Keratinocyte (primary cell): Measurements from ENCODE around the gene OR2A42. TPM values are rescaled to one million over a fixed set of nuclear protein-coding genes. Genes with fewer than 3 reads are reported as not detected.
"Not testable (repeated sequence)": the region's sequence is repeated elsewhere in the genome, so short reads cannot be mapped to it uniquely, and the experiment has no call there.

Experiments
- DNase-seq: peaks from one replicate; pipeline ENCODE4 v3.0.0-alpha.2; 2011; ENCODE audit warnings: low read depth, missing footprints, low spot score
- FAIRE-seq: peaks from 2 replicates; lab custom pipeline; 2011; peaks lifted over from hg19 to GRCh38; lab: Jason Lieb, UNC
- H2AFZ ChIP-seq: 2 replicates; pipeline ENCODE4 v1.6.0; 2012; ENCODE audit warnings: low read length, control low read depth, inconsistent platforms; ENCODE audit not compliant: control insufficient read depth
- H3K27ac ChIP-seq: 2 replicates; pipeline ENCODE4 v1.5.1; 2011; ENCODE audit warnings: low read length; ENCODE audit not compliant: control insufficient read depth, insufficient read depth
- H3K27me3 ChIP-seq: 3 replicates; pipeline ENCODE4 v1.6.0; 2011; ENCODE audit warnings: low read length; ENCODE audit not compliant: control insufficient read depth, insufficient read depth; ENCODE audit errors: extremely low read depth
- H3K36me3 ChIP-seq, 2 experiments: 2 replicates in 1 of 2; 3 replicates in 1 of 2; pipeline ENCODE4 v1.5.1; 2011; ENCODE audit warnings: low read length in 2 of 2, mild to moderate bottlenecking in 1 of 2; ENCODE audit not compliant: control insufficient read depth in 2 of 2, insufficient read depth in 2 of 2; ENCODE audit errors: extremely low read depth in 1 of 2
- H3K4me1 ChIP-seq: 3 replicates; pipeline ENCODE4 v1.5.1; 2011; ENCODE audit warnings: low read length; ENCODE audit not compliant: control insufficient read depth, insufficient read depth; ENCODE audit errors: extremely low read depth
- H3K4me2 ChIP-seq: 3 replicates; pipeline ENCODE4 v1.6.0; 2011; ENCODE audit warnings: low read depth, low read length; ENCODE audit not compliant: control insufficient read depth, insufficient read depth; ENCODE audit errors: extremely low read depth
- H3K4me3 ChIP-seq, 3 experiments: fragments of 200-600 bp in 1 of 3; sonication (generic) in 1 of 3; 2 replicates in 2 of 3; 3 replicates in 1 of 3; pipeline ENCODE4 v1.5.1; 2011 to 2016; ENCODE audit warnings: low read length in 3 of 3, mild to moderate bottlenecking in 3 of 3, control low read depth in 2 of 3, inconsistent platforms in 1 of 3, low read depth in 1 of 3, mixed read lengths in 1 of 3, mixed run types in 1 of 3, moderate library complexity in 1 of 3; ENCODE audit not compliant: control insufficient read depth in 2 of 3, insufficient read depth in 2 of 3; ENCODE audit errors: extremely low read depth in 1 of 3
- H3K79me2 ChIP-seq: 2 replicates; pipeline ENCODE4 v1.6.0; 2012; ENCODE audit warnings: low read length; ENCODE audit not compliant: control insufficient read depth, insufficient read depth
- H3K9ac ChIP-seq: 3 replicates; pipeline ENCODE4 v1.6.0; 2011; ENCODE audit warnings: low read length; ENCODE audit not compliant: control insufficient read depth, insufficient read depth; ENCODE audit errors: extremely low read depth
- H3K9me1 ChIP-seq: 3 replicates; pipeline ENCODE4 v1.6.0; 2011; ENCODE audit warnings: low read length; ENCODE audit not compliant: control insufficient read depth, insufficient read depth; ENCODE audit errors: extremely low read depth
- H3K9me3 ChIP-seq: 2 replicates; pipeline ENCODE4 v1.5.1; 2012; ENCODE audit warnings: low read depth, low read length; ENCODE audit not compliant: control insufficient read depth
- H4K20me1 ChIP-seq: 3 replicates; pipeline ENCODE4 v1.6.0; 2011; ENCODE audit warnings: low read length; ENCODE audit not compliant: control insufficient read depth, insufficient read depth; ENCODE audit errors: extremely low read depth
- CTCF ChIP-seq, 3 experiments: IDR thresholded peaks in 1 of 3; conservative IDR thresholded peaks in 1 of 3; optimal IDR thresholded peaks in 1 of 3; 2 replicates in 2 of 3; 3 replicates in 1 of 3; pipeline versions ENCODE3 to v1.5.1; 2011; ENCODE audit warnings: low read length in 3 of 3, mild to moderate bottlenecking in 3 of 3, moderate library complexity in 2 of 3, control low read depth in 1 of 3, inconsistent platforms in 1 of 3; ENCODE audit not compliant: insufficient read depth in 2 of 3; ENCODE audit errors: extremely low read depth in 1 of 3
- dilution Hi-C: fragments of 300-500 bp; cut with MboI; formaldehyde crosslinking; loops from one replicate; pipeline ENCODE4 v1.7.0; 2020; ENCODE audit warnings: low sequenced_read_pairs; ENCODE audit not compliant: extremely low pct_ligation_motif_present
- polyA plus RNA-seq, 5 experiments: library from polyadenylated mRNA; depleted of rRNA in 3 of 5; stranded (reverse) in 3 of 5; stranded (forward) in 1 of 5; unstranded in 1 of 5; fragments of >200 nt; gene quantifications; 1 replicate in 1 of 5; 2 replicates in 3 of 5; 3 replicates in 1 of 5; pipeline versions ENCODE4 v1.2.1 to v1.2.3, GENCODE V29; 2011 to 2012; ENCODE audit warnings: missing spikeins in 2 of 5, low read depth in 1 of 5, low replicate concordance in 1 of 5

OR2A42 gene
- polyA plus RNA-seq, 1 donor (not counting 4 experiments of a cell fraction or from before 2014, with no cell fraction given) = not detected

- H3K4me2 ChIP-seq, H3K9me1 ChIP-seq, H3K79me2 ChIP-seq, H2AFZ ChIP-seq, DNase-seq, H3K27me3 ChIP-seq, H4K20me1 ChIP-seq, H3K9ac ChIP-seq, dilution Hi-C loops, FAIRE-seq, H3K9me3 ChIP-seq, H3K27ac ChIP-seq, H3K4me1 ChIP-seq, H3K36me3 ChIP-seq, H3K4me3 ChIP-seq: not testable (repeated sequence)
These were observed 56.2 kb downstream of the OR2A42 start, which contains the start of gene CTAGE4 for GRCh38 chr7:144183166-144183565. CTAGE4 (plus strand) TSS chr7:144183466; CDS start chr7:144183504, 38 bp downstream.

- FAIRE-seq, H3K4me3 ChIP-seq, H3K9ac ChIP-seq, DNase-seq, H3K9me1 ChIP-seq, H3K27me3 ChIP-seq, H3K4me2 ChIP-seq, H3K27ac ChIP-seq, H2AFZ ChIP-seq, H4K20me1 ChIP-seq, H3K4me1 ChIP-seq, dilution Hi-C loops, H3K9me3 ChIP-seq, H3K79me2 ChIP-seq, H3K36me3 ChIP-seq: not testable (repeated sequence)
These were observed 60.3 kb downstream of the OR2A42 start for GRCh38 chr7:144179165-144179479.

GRCh38 chr7:144178380-144179164 lies 60.8 kb downstream of the OR2A42 start:
- H2AFZ ChIP-seq, H3K27me3 ChIP-seq, dilution Hi-C loops, FAIRE-seq, H3K27ac ChIP-seq, H3K9me1 ChIP-seq, H4K20me1 ChIP-seq, H3K9me3 ChIP-seq, H3K4me1 ChIP-seq, H3K4me3 ChIP-seq, H3K4me2 ChIP-seq, H3K79me2 ChIP-seq, DNase-seq, H3K9ac ChIP-seq, H3K36me3 ChIP-seq: not testable (repeated sequence)
- TF ChIP-seq CTCF (optimal IDR thresholded peaks at IDR 0.05 in 1 of 3, IDR thresholded peaks at IDR 0.05 in 1 of 3, conservative IDR thresholded peaks at IDR 0.05 in 1 of 3; ENCODE audit: extremely low read depth in 1 of 3, insufficient read depth in 2 of 3, low read length in 3 of 3) = peak; percentile 17 to 34 (median 18)

Other genes with a start within 250 kb of the OR2A42 start
- not detected in 3 replicates for gene OR6B1, start 239.3 kb downstream of the OR2A42 start, polyA plus RNA-seq
- not detected in 3 replicates for gene OR2A5, start 190.7 kb downstream of the OR2A42 start, polyA plus RNA-seq
- gene OR2A25, start 169.8 kb downstream of the OR2A42 start, polyA plus RNA-seq = not detected in 3 replicates
- not detected in 3 replicates for gene OR2A12, start 153.3 kb downstream of the OR2A42 start, polyA plus RNA-seq
- gene OR2A2, start 130.0 kb downstream of the OR2A42 start, polyA plus RNA-seq = not detected in 3 replicates
- gene OR2A14, start 116.4 kb downstream of the OR2A42 start, polyA plus RNA-seq = not detected in 3 replicates
- gene CTAGE4, start 56.1 kb downstream of the OR2A42 start, polyA plus RNA-seq = 3.0 to 6.6 TPM (median 5.9 TPM) in 3 replicates
- gene ARHGEF35, start 43.8 kb downstream of the OR2A42 start, polyA plus RNA-seq = 5.2 to 12.2 TPM (median 9.6 TPM) in 3 replicates
- gene OR2A7, start 25.2 kb upstream of the OR2A42 start, polyA plus RNA-seq = 3.6 to 5.5 TPM (median 5.5 TPM) in 3 replicates
- 0.50 to 0.88 TPM (median 0.52 TPM) in 3 replicates for gene CTAGE8, start 29.7 kb upstream of the OR2A42 start, polyA plus RNA-seq
- gene OR2A1, start 72.8 kb upstream of the OR2A42 start, polyA plus RNA-seq = not detected in 3 replicates
- gene ARHGEF5, start 115.8 kb upstream of the OR2A42 start, polyA plus RNA-seq = 24.2 to 41.0 TPM (median 24.7 TPM) in 3 replicates
- gene NOBOX, start 164.1 kb upstream of the OR2A42 start, polyA plus RNA-seq = not detected in 3 replicates